HG02938 (cell line): ENCODE data around the gene ANO3.
A peak's percentile ranks its signal among the peaks of the same experiment; 100 is the strongest.
"Not testable (repeated sequence)": the region's sequence is repeated elsewhere in the genome, so short reads cannot be mapped to it uniquely, and the experiment has no call there.

ENCODE experiments used
- ATAC-seq: cut with Tn5 transposase; IDR thresholded peaks from one replicate; pipeline ENCODE4 v1.9.1; 2021; ENCODE audit warnings: mild to moderate bottlenecking, moderate library complexity; ENCODE audit not compliant: unreplicated experiment

The ANO3 gene

GRCh38 chr11:26571861-26572654, 240.1 kb downstream of the ANO3 start, which contains the start of gene MUC15:
TSS of gene MUC15 (minus strand) at chr11:26572263. CDS start at chr11:26567094, 5,169 bp downstream.
- ATAC-seq = no peak

- ATAC-seq = no peak
Measured at GRCh38 chr11:26572770-26573402, 241.0 kb downstream of the ANO3 start.

- ATAC-seq = no peak
Measured at GRCh38 chr11:26573896-26574295, 242.0 kb downstream of the ANO3 start.

GRCh38 chr11:26575946-26576345, 244.0 kb downstream of the ANO3 start:
- ATAC-seq = no peak

GRCh38 chr11:26578998-26579661, 247.2 kb downstream of the ANO3 start:
- ATAC-seq = no peak

GRCh38 chr11:26579683-26580082, 247.8 kb downstream of the ANO3 start:
- ATAC-seq = no peak

- no peak for ATAC-seq
Measured at GRCh38 chr11:26580929-26581328, 249.0 kb downstream of the ANO3 start.

GRCh38 chr11:26583550-26583949, 251.6 kb downstream of the ANO3 start:
- no peak for ATAC-seq

GRCh38 chr11:26584818-26585217, 252.9 kb downstream of the ANO3 start:
- no peak for ATAC-seq

GRCh38 chr11:26587073-26587472, 255.1 kb downstream of the ANO3 start:
- no peak for ATAC-seq

- no peak for ATAC-seq
Measured at GRCh38 chr11:26593691-26594090, 261.8 kb downstream of the ANO3 start.

GRCh38 chr11:26595207-26595865, 263.4 kb downstream of the ANO3 start:
- not testable (repeated sequence) for ATAC-seq

GRCh38 chr11:26597049-26597689, 265.2 kb downstream of the ANO3 start:
- ATAC-seq = not testable (repeated sequence)

GRCh38 chr11:26597899-26598298, 266.0 kb downstream of the ANO3 start:
- no peak for ATAC-seq

- ATAC-seq = no peak
Measured at GRCh38 chr11:26599425-26599824, 267.5 kb downstream of the ANO3 start.

- ATAC-seq = no peak
Measured at GRCh38 chr11:26599876-26600434, 268.0 kb downstream of the ANO3 start.

- ATAC-seq = peak; percentile 71
Measured at GRCh38 chr11:26607725-26608506, 276.0 kb downstream of the ANO3 start.

GRCh38 chr11:26608507-26609146, 276.7 kb downstream of the ANO3 start:
- ATAC-seq = peak; percentile 23

- ATAC-seq = no peak
Measured at GRCh38 chr11:26613759-26614158, 281.8 kb downstream of the ANO3 start.
